H1 (cell line): ENCODE results near the gene OLIG2. TPM values are rescaled to one million over a fixed set of nuclear protein-coding genes. Genes with fewer than 3 reads are reported as not detected.
A peak's percentile ranks its signal among the peaks of the same experiment; 100 is the strongest.

Source experiments
- CTCF ChIA-PET: fragments of 300-600 bp; sonication (Branson Sonifier 250); formaldehyde crosslinking; loops from one replicate; lab custom pipeline; 2021; ENCODE audit not compliant: partially characterized antibody; lab: Charles Lee
- POLR2A ChIA-PET: fragments of 300-600 bp; sonication (Branson Sonifier 250); formaldehyde crosslinking; loops from one replicate; lab custom pipeline; 2021; ENCODE audit warnings: inconsistent platforms; ENCODE audit not compliant: partially characterized antibody; lab: Charles Lee
- DNase-seq, 2 experiments: peaks; one replicate each; pipeline versions ENCODE4 v3.0.0 to v3.0.0-alpha.2; 2010 to 2022; ENCODE audit warnings: low spot score in 2 of 2, low read depth in 1 of 2, mixed read lengths in 1 of 2
- FAIRE-seq: peaks from 2 replicates; lab custom pipeline; 2011; peaks lifted over from hg19 to GRCh38; lab: Jason Lieb, UNC
- H2AFZ ChIP-seq: 2 replicates; pipeline ENCODE4 v1.8.1; 2012; ENCODE audit warnings: low read length, inconsistent platforms
- H2AK5ac ChIP-seq: 2 replicates; pipeline ENCODE4 v1.6.1; 2013; ENCODE audit warnings: low read depth, low read length
- H2BK120ac ChIP-seq: replicated peaks from 2 replicates; pipeline ENCODE3; 2013; ENCODE audit warnings: low read depth, low read length, inconsistent platforms
- H2BK12ac ChIP-seq: 2 replicates; pipeline ENCODE4 v1.6.1; 2013; ENCODE audit warnings: low read depth, low read length
- H2BK15ac ChIP-seq: 2 replicates; pipeline ENCODE4 v1.6.1; 2013; ENCODE audit warnings: low read length
- H2BK20ac ChIP-seq: 2 replicates; pipeline ENCODE4 v1.6.1; 2013; ENCODE audit warnings: low read length
- H2BK5ac ChIP-seq: 2 replicates; pipeline ENCODE4 v1.6.1; 2013; ENCODE audit warnings: low read depth, low read length
- H3K14ac ChIP-seq: 2 replicates; pipeline ENCODE4 v1.6.1; 2013; ENCODE audit warnings: inconsistent platforms; ENCODE audit not compliant: insufficient read length
- H3K18ac ChIP-seq: 2 replicates; pipeline ENCODE4 v1.6.1; 2013; ENCODE audit warnings: low read length; ENCODE audit errors: extremely low read depth
- H3K23ac ChIP-seq: 2 replicates; pipeline ENCODE4 v1.6.1; 2013; ENCODE audit warnings: inconsistent platforms; ENCODE audit not compliant: insufficient read length
- H3K23me2 ChIP-seq: 2 replicates; pipeline ENCODE4 v1.6.1; 2013; ENCODE audit warnings: low read depth, low read length
- H3K27ac ChIP-seq: 2 replicates; pipeline ENCODE4 v1.6.1; 2011; ENCODE audit warnings: low read depth, low read length, inconsistent platforms
- H3K27me3 ChIP-seq, 4 experiments: replicated peaks in 1 of 4; 1 replicate in 1 of 4; 2 replicates in 3 of 4; pipeline versions ENCODE4 v1.6.1 to v1.8.1; 2011 to 2013; ENCODE audit warnings: low read length in 3 of 4, mild to moderate bottlenecking in 3 of 4, inconsistent platforms in 2 of 4, mixed read lengths in 2 of 4, moderate library complexity in 1 of 4; ENCODE audit not compliant: control insufficient read depth in 3 of 4, insufficient read depth in 3 of 4; ENCODE audit errors: extremely low read depth in 1 of 4
- H3K36me3 ChIP-seq, 4 experiments: 2 replicates each; pipeline versions ENCODE4 v1.6.1 to v1.8.1; 2011 to 2013; ENCODE audit warnings: mild to moderate bottlenecking in 4 of 4, low read length in 3 of 4, moderate library complexity in 2 of 4, control low read depth in 1 of 4, inconsistent platforms in 1 of 4; ENCODE audit not compliant: insufficient read depth in 4 of 4, control insufficient read depth in 2 of 4
- H3K4ac ChIP-seq: replicated peaks from 2 replicates; pipeline ENCODE3; 2013; ENCODE audit warnings: low read length, low read depth, mixed read lengths, inconsistent platforms; ENCODE audit not compliant: insufficient read length
- H3K4me1 ChIP-seq, 4 experiments: replicated peaks in 1 of 4; 1 replicate in 1 of 4; 2 replicates in 3 of 4; pipeline versions ENCODE4 v1.6.1 to v1.8.1; 2011 to 2013; ENCODE audit warnings: low read length in 3 of 4, inconsistent platforms in 2 of 4, mixed read lengths in 1 of 4; ENCODE audit not compliant: insufficient read depth in 4 of 4, control insufficient read depth in 3 of 4
- H3K4me2 ChIP-seq, 2 experiments: 2 replicates each; pipeline versions ENCODE4 v1.6.1 to v1.8.1; 2011 to 2013; ENCODE audit warnings: low read depth in 2 of 2, low read length in 2 of 2, control low read depth in 1 of 2, inconsistent platforms in 1 of 2, mild to moderate bottlenecking in 1 of 2; ENCODE audit not compliant: insufficient read depth in 1 of 2
- H3K4me3 ChIP-seq, 4 experiments: fragments of 200-600, 300-600 bp in 1 of 4; sonication (generic), shearing (Covaris generic), sonication (Bioruptor Twin) in 1 of 4; 2 replicates each; pipeline versions ENCODE4 v1.5.1 to v1.8.1; 2011 to 2016; ENCODE audit warnings: low read length in 4 of 4, low read depth in 3 of 4, control low read depth in 2 of 4, inconsistent platforms in 2 of 4, mild to moderate bottlenecking in 2 of 4, mixed read lengths in 1 of 4, moderate library complexity in 1 of 4; ENCODE audit not compliant: insufficient read depth in 2 of 4; ENCODE audit errors: extremely low read depth in 1 of 4
- H3K56ac ChIP-seq: replicated peaks from 2 replicates; pipeline ENCODE3; 2013; ENCODE audit warnings: low read depth, mild to moderate bottlenecking, mixed read lengths, low read length, inconsistent platforms; ENCODE audit not compliant: insufficient read length
- H3K79me1 ChIP-seq: 2 replicates; pipeline ENCODE4 v1.6.1; 2013; ENCODE audit warnings: low read depth, low read length, control low read depth
- H3K79me2 ChIP-seq, 2 experiments: 2 replicates each; pipeline versions ENCODE4 v1.6.1 to v1.8.1; 2012 to 2013; ENCODE audit warnings: low read length in 2 of 2, mild to moderate bottlenecking in 2 of 2, inconsistent platforms in 1 of 2; ENCODE audit not compliant: insufficient read depth in 2 of 2, control insufficient read depth in 1 of 2
- H3K9ac ChIP-seq, 4 experiments: replicated peaks in 1 of 4; 1 replicate in 1 of 4; 2 replicates in 3 of 4; pipeline versions ENCODE4 v1.6.1 to v1.8.1; 2011 to 2013; ENCODE audit warnings: low read depth in 3 of 4, low read length in 3 of 4, control low read depth in 2 of 4, mild to moderate bottlenecking in 2 of 4, moderate library complexity in 2 of 4, inconsistent platforms in 1 of 4; ENCODE audit errors: extremely low read depth in 1 of 4
- H3K9me3 ChIP-seq, 2 experiments: 2 replicates each; pipeline versions ENCODE4 v1.6.1 to v1.8.1; 2012 to 2013; ENCODE audit warnings: mild to moderate bottlenecking in 2 of 2, moderate library complexity in 2 of 2, control low read depth in 1 of 2, inconsistent platforms in 1 of 2, low read depth in 1 of 2, low read length in 1 of 2, mixed read lengths in 1 of 2; ENCODE audit not compliant: insufficient read depth in 2 of 2
- H4K20me1 ChIP-seq, 2 experiments: replicated peaks in 1 of 2; 2 replicates each; pipeline versions ENCODE3 to v1.8.1; 2011 to 2013; ENCODE audit warnings: inconsistent platforms in 2 of 2, low read length in 2 of 2, mild to moderate bottlenecking in 1 of 2; ENCODE audit not compliant: insufficient read depth in 2 of 2, control insufficient read depth in 1 of 2
- H4K5ac ChIP-seq: 2 replicates; pipeline ENCODE4 v1.6.1; 2013; ENCODE audit warnings: low read length, low read depth, mixed read lengths, inconsistent platforms; ENCODE audit not compliant: insufficient read length
- H4K8ac ChIP-seq: 2 replicates; pipeline ENCODE4 v1.8.0; 2013; ENCODE audit warnings: mild to moderate bottlenecking, moderate library complexity, low read length, inconsistent platforms; ENCODE audit not compliant: insufficient read depth; ENCODE audit errors: extremely low read depth
- H4K91ac ChIP-seq: replicated peaks from 2 replicates; pipeline ENCODE3; 2013; ENCODE audit warnings: low read length, mixed read lengths, inconsistent platforms; ENCODE audit not compliant: insufficient read length
- EZH2 ChIP-seq: fragments of 200-600 bp; sonication (generic); IDR thresholded peaks from 2 replicates; pipeline ENCODE4 v1.7.1; 2012; ENCODE audit warnings: low read depth, mild to moderate bottlenecking, moderate library complexity, low read length, inconsistent platforms; ENCODE audit not compliant: severe bottlenecking
- GTF2F1 ChIP-seq: IDR thresholded peaks from 2 replicates; pipeline ENCODE4 v1.6.1; 2012; ENCODE audit warnings: low read depth, low read length, improper control_type of control experiment, borderline replicate concordance
- HDAC2 ChIP-seq, 2 experiments: fragments of 300-600 bp in 1 of 2; sonication (generic) in 1 of 2; IDR thresholded peaks; 2 replicates each; pipeline ENCODE4 v1.6.1; 2011 to 2012; ENCODE audit warnings: low read depth in 2 of 2, low read length in 2 of 2, mild to moderate bottlenecking in 2 of 2, moderate library complexity in 2 of 2, borderline replicate concordance in 1 of 2, inconsistent platforms in 1 of 2
- JUND ChIP-seq: IDR thresholded peaks from 2 replicates; pipeline ENCODE4 v1.6.1; 2011; ENCODE audit warnings: mild to moderate bottlenecking, improper control_type of control experiment, low read length
- RBBP5 ChIP-seq: IDR thresholded peaks from 2 replicates; pipeline ENCODE4 v1.7.1; 2012; ENCODE audit warnings: low read depth, mild to moderate bottlenecking, inconsistent platforms, low read length, moderate library complexity, borderline replicate concordance
- SAP30 ChIP-seq: fragments of 300-600 bp; sonication (generic); IDR thresholded peaks from 2 replicates; pipeline ENCODE4 v1.7.1; 2012; ENCODE audit warnings: low read length, moderate library complexity, mild to moderate bottlenecking, inconsistent platforms; ENCODE audit not compliant: insufficient read depth, insufficient replicate concordance
- SIN3A ChIP-seq, 2 experiments: IDR thresholded peaks in 1 of 2; conservative IDR thresholded peaks in 1 of 2; 2 replicates each; pipeline ENCODE4 v1.6.1; 2011 to 2012; ENCODE audit warnings: low read length in 2 of 2, improper control_type of control experiment in 1 of 2, low read depth in 1 of 2, mild to moderate bottlenecking in 1 of 2
- TAF1 ChIP-seq: IDR thresholded peaks from 2 replicates; pipeline ENCODE4 v1.6.1; 2011; ENCODE audit warnings: mild to moderate bottlenecking, low read depth, low read length
- WGBS, 2 experiments: shearing (Covaris generic) in 1 of 2; methylation state at CpG; one replicate each; pipeline versions ENCODE4 v1.1.6 to v1.1.7; 2013 to 2015; ENCODE audit warnings: low lambda C conversion rate in 2 of 2, mixed read lengths in 2 of 2, inconsistent platforms in 1 of 2, low coverage in 1 of 2, missing lambda C conversion rate in 1 of 2; ENCODE audit not compliant: insufficient replicate concordance in 2 of 2, insufficient coverage in 1 of 2, insufficient read length in 1 of 2; ENCODE audit errors: extremely low coverage in 1 of 2, missing lambda C conversion rate in 1 of 2; 5-methylcytosine and 5-hydroxymethylcytosine counted together
- polyA plus RNA-seq, 7 experiments: library from polyadenylated mRNA; depleted of rRNA in 3 of 7; stranded (reverse) in 5 of 7; unstranded in 2 of 7; fragments of >200 nt in 5 of 7; fragments of 200-250 nt in 2 of 7; gene quantifications; 1 replicate in 5 of 7; 2 replicates in 1 of 7; 4 replicates in 1 of 7; pipeline versions ENCODE4 v1.2.1 to v1.2.3, GENCODE V29; 2011 to 2013; ENCODE audit warnings: missing spikeins in 2 of 7, mixed read lengths in 2 of 7
- total RNA-seq: library from RNA; stranded (reverse); fragmentation: NEBNext Ultra II Directional; extraction: Animal tissue kit (Norgen Biotek cat#: 25700); gene quantifications from 2 replicates; pipeline ENCODE4 v1.2.1, GENCODE V29; 2021
- TF ChIP-seq, protein P1 (sequence below): IDR thresholded peaks from 2 replicates; pipeline ENCODE4 v1.6.1; 2012; ENCODE audit warnings: inconsistent platforms

The OLIG2 gene
- total and polyA plus RNA-seq, 2 of the 8 experiments (the other 6 are each of a cell fraction or from before 2014, with no cell fraction given): 0.79 TPM; not detected in 1

DNA sequence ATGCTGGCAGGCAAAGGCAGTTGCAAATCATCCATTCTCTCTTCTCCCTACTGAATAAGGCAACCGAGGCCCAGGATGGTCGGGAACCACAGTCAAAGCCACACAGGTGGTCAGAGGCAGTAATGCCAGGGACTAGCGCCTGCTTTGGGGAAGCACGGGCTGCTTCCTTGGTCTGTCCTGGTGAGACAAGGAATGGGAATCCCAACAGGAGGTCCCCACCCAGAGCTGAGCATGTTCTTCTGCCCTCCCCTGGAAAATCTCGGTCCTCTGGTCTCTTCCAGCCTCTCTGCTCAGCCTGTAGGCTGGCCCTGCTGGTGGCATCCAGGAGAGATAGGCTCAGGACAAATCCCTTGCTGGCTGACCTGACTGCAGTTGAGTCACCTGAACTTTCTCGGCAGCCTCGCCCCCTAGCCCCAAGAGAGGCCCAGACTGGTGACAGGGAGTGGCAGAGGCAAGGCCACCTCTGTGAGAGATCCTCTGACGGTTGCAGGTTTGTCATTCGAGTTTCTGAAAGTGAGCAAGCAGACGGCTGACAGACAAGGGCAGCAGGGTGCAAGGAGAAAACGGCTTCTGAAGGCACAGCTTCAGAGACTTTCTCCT, 50.0 kb downstream of the OLIG2 start:
- H2BK5ac ChIP-seq: peak overlapping the region; percentile 30; the same call in 1 of the 2 replicates
- H2BK120ac ChIP-seq: no peak overlapping the region
- H2BK20ac ChIP-seq: peak overlapping the region; percentile 49; the same call in 1 of the 2 replicates
- peak overlapping the region; percentile 61; the same call in 1 of the 2 replicates for H2BK15ac ChIP-seq
- peak overlapping the region; percentile 59 to 65 for H3K4me2 ChIP-seq
- peak overlapping the region; percentile 87; the same call in 1 of the 2 replicates for H2AK5ac ChIP-seq
- TF ChIP-seq TAF1: no peak
- TF ChIP-seq JUND: no peak
- TF ChIP-seq, protein P1, sequence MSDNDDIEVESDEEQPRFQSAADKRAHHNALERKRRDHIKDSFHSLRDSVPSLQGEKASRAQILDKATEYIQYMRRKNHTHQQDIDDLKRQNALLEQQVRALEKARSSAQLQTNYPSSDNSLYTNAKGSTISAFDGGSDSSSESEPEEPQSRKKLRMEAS: no peak
- no peak for TF ChIP-seq SAP30
- TF ChIP-seq HDAC2 (IDR thresholded peaks at IDR 0.05; ENCODE audit: borderline replicate concordance in 1 of 2, low read depth in 2 of 2, low read length in 2 of 2): no peak
- TF ChIP-seq RBBP5: 0 out of 2 replicates have a peak, but pooled peaks have one; percentile 36
- TF ChIP-seq GTF2F1: no peak
- TF ChIP-seq SIN3A (conservative IDR thresholded peaks at IDR 0.05 in 1 of 2, IDR thresholded peaks at IDR 0.05 in 1 of 2; ENCODE audit: low read depth in 1 of 2, low read length in 2 of 2): no peak
- peak; percentile 41 for TF ChIP-seq EZH2
- no peaks in the 10 kb centered on the region for H3K79me1 ChIP-seq
- H2BK12ac ChIP-seq: peak overlapping the region; percentile 92; the same call in 1 of the 2 replicates
- peaks cover 7% of the 10 kb centered on the region; the same call in 1 of the 2 replicates for H3K23me2 ChIP-seq
- DNase-seq: peak in 1 of 2 experiments; percentile 52
- no peak overlapping the region for H2AFZ ChIP-seq
- H3K14ac ChIP-seq: no peak overlapping the region
- CTCF ChIA-PET: interaction anchor here (0.9 to 2.0 kb wide), 7 partner anchors 10 to 135 kb away, joined by 3 to 6 read pairs (median 3); partner anchors contain the start of gene OLIG2
- POLR2A ChIA-PET: no interaction called here
- peak overlapping the region in 1 of 4 experiments; percentile 36; a peak in 2 of 8 replicates for H3K4me3 ChIP-seq
- no peaks in the 10 kb centered on the region for H3K79me2 ChIP-seq
- no peak overlapping the region for H3K56ac ChIP-seq
- no peak overlapping the region for H4K5ac ChIP-seq
- no peak overlapping the region for H4K8ac ChIP-seq
- no peaks in the 10 kb centered on the region; a peak in 1 of 8 replicates for H3K36me3 ChIP-seq
- FAIRE-seq: no peak
- peak overlapping the region; percentile 62; the same call in 1 of the 2 replicates for H3K18ac ChIP-seq
- H3K27ac ChIP-seq: no peak overlapping the region
- H4K20me1 ChIP-seq: peaks cover 0 to 6% of the 10 kb centered on the region in 2 experiments
- peaks cover 7 to 39% (median 24%) of the 10 kb centered on the region in 4 experiments for H3K4me1 ChIP-seq
- H3K4ac ChIP-seq: no peak overlapping the region
- 40% methylated on average over 11 of the region's 11 CpGs; no CpG with 5 or more reads in 1 of the 2 experiments for WGBS, 2 experiments
- no peak overlapping the region for H3K9ac ChIP-seq
- peaks cover 35 to 61% (median 56%) of the 10 kb centered on the region in 4 experiments for H3K27me3 ChIP-seq
- H3K9me3 ChIP-seq: no peaks in the 10 kb centered on the region
- H3K23ac ChIP-seq: no peak overlapping the region
- H4K91ac ChIP-seq: peak overlapping the region; percentile 5
